GM12874 (cell line): ENCODE measurements around the gene KIRREL3.

Experiments used
- TF ChIP-seq, protein P1 (sequence below): IDR thresholded peaks from 2 replicates; pipeline ENCODE4 v1.5.1; 2011; ENCODE audit warnings: low read depth, mild to moderate bottlenecking, control low read depth, low read length, moderate library complexity; ENCODE audit not compliant: insufficient read depth

Gene KIRREL3

GRCh38 chr11:126857860-126858808 is 142.4 kb downstream of the KIRREL3 start:
- TF ChIP-seq, protein P1, sequence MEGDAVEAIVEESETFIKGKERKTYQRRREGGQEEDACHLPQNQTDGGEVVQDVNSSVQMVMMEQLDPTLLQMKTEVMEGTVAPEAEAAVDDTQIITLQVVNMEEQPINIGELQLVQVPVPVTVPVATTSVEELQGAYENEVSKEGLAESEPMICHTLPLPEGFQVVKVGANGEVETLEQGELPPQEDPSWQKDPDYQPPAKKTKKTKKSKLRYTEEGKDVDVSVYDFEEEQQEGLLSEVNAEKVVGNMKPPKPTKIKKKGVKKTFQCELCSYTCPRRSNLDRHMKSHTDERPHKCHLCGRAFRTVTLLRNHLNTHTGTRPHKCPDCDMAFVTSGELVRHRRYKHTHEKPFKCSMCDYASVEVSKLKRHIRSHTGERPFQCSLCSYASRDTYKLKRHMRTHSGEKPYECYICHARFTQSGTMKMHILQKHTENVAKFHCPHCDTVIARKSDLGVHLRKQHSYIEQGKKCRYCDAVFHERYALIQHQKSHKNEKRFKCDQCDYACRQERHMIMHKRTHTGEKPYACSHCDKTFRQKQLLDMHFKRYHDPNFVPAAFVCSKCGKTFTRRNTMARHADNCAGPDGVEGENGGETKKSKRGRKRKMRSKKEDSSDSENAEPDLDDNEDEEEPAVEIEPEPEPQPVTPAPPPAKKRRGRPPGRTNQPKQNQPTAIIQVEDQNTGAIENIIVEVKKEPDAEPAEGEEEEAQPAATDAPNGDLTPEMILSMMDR = no peak

DNA sequence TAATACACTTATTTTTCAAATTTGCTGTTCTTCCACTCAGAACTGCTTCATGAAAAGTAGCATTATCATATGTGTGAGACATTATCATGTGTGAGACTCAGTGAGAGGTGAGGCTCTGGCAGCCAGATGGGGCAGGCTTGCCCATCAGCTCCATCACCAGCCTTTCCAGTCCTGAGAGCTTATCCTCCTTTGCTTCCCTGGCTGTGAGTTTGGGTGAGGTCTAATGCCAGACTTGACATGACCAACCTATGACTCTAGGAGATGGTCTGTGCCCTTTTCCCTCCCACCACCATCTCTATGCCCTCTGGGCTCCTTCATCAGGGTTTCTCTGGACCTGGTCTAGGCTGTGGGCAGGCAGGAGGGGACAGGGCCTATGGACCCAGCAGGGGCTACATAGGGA is 145.0 kb downstream of the KIRREL3 start:
- TF ChIP-seq, protein P1 = no peak

DNA sequence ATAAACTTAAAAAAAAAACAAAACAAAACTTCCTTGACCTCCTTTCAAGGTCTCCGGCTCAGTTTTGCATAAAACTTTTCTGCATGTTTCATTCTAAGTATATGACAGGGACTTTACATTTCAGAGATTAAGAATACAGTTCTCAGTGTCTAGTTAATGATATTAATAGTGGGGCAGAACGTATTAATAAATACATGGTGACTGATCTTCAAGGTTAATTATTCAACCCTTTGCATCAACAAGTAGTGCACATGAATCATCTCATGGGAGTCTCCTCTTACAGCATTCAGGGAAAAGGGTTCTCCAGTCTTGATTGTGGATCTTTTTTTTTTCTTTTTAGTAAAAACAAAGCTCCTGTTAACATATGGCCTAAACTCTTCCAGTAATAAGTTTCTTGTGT is 146.8 kb downstream of the KIRREL3 start:
- TF ChIP-seq, protein P1 = no peak

DNA sequence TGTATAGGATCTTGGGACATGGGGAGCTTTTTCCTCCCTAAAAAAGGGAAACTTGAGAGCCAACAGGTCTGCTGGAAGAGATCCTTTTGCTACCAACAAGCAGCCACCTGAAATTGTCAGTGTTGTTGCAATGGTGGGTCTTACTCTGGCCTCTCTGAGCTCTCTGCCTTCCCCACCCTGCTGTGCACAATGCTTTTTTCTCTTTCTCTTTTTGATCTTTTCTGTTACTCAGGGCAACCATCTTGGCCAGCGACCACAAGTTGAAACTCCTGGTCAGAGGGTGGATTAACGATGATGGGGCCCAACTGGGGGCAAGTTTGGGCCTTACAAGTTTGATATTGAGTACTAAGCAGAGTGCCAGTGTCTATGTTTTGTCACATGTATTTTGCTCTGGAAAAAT is 155.8 kb downstream of the KIRREL3 start:
- TF ChIP-seq, protein P1 = no peak

DNA sequence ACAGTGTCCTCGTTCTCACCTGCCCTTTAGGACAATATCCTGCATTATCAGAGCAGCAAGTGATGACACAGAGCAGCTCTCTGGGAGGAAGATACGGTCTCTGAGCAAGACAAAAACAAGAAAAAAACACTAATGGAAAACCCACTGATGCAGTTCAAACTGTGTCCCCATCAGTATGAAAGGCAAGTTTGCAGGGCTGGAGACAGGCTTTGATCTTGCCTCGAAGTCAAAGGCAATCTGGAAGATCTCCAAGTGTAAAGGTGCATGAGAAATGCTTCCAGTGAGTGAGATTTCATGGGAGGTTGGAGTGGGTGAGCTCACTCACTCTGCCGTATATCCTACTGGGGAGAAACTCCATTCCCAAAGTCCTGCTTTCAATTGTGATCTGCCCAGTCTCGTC is 157.5 kb downstream of the KIRREL3 start:
- TF ChIP-seq, protein P1 = no peak

GRCh38 chr11:126841999-126842398 is 158.6 kb downstream of the KIRREL3 start:
- TF ChIP-seq, protein P1 = no peak

- TF ChIP-seq, protein P1 = no peak
Measured at GRCh38 chr11:126840975-126841374, 159.6 kb downstream of the KIRREL3 start.
